Keratinocyte (primary cell): Measurements from ENCODE around the gene TMEM204. TPM values are rescaled to one million over a fixed set of nuclear protein-coding genes. Genes with fewer than 3 reads are reported as not detected.
A peak's percentile ranks its signal among the peaks of the same experiment; 100 is the strongest.

Experiments used
- DNase-seq: peaks from one replicate; pipeline ENCODE4 v3.0.0-alpha.2; 2011; ENCODE audit warnings: low read depth, missing footprints, low spot score
- FAIRE-seq: peaks from 2 replicates; lab custom pipeline; 2011; peaks lifted over from hg19 to GRCh38; lab: Jason Lieb, UNC
- H2AFZ ChIP-seq: 2 replicates; pipeline ENCODE4 v1.6.0; 2012; ENCODE audit warnings: low read length, control low read depth, inconsistent platforms; ENCODE audit not compliant: control insufficient read depth
- H3K27ac ChIP-seq: 2 replicates; pipeline ENCODE4 v1.5.1; 2011; ENCODE audit warnings: low read length; ENCODE audit not compliant: control insufficient read depth, insufficient read depth
- H3K27me3 ChIP-seq: 3 replicates; pipeline ENCODE4 v1.6.0; 2011; ENCODE audit warnings: low read length; ENCODE audit not compliant: control insufficient read depth, insufficient read depth; ENCODE audit errors: extremely low read depth
- H3K36me3 ChIP-seq, 2 experiments: 2 replicates in 1 of 2; 3 replicates in 1 of 2; pipeline ENCODE4 v1.5.1; 2011; ENCODE audit warnings: low read length in 2 of 2, mild to moderate bottlenecking in 1 of 2; ENCODE audit not compliant: control insufficient read depth in 2 of 2, insufficient read depth in 2 of 2; ENCODE audit errors: extremely low read depth in 1 of 2
- H3K4me1 ChIP-seq: 3 replicates; pipeline ENCODE4 v1.5.1; 2011; ENCODE audit warnings: low read length; ENCODE audit not compliant: control insufficient read depth, insufficient read depth; ENCODE audit errors: extremely low read depth
- H3K4me2 ChIP-seq: 3 replicates; pipeline ENCODE4 v1.6.0; 2011; ENCODE audit warnings: low read depth, low read length; ENCODE audit not compliant: control insufficient read depth, insufficient read depth; ENCODE audit errors: extremely low read depth
- H3K4me3 ChIP-seq, 3 experiments: fragments of 200-600 bp in 1 of 3; sonication (generic) in 1 of 3; 2 replicates in 2 of 3; 3 replicates in 1 of 3; pipeline ENCODE4 v1.5.1; 2011 to 2016; ENCODE audit warnings: low read length in 3 of 3, mild to moderate bottlenecking in 3 of 3, control low read depth in 2 of 3, inconsistent platforms in 1 of 3, low read depth in 1 of 3, mixed read lengths in 1 of 3, mixed run types in 1 of 3, moderate library complexity in 1 of 3; ENCODE audit not compliant: control insufficient read depth in 2 of 3, insufficient read depth in 2 of 3; ENCODE audit errors: extremely low read depth in 1 of 3
- H3K79me2 ChIP-seq: 2 replicates; pipeline ENCODE4 v1.6.0; 2012; ENCODE audit warnings: low read length; ENCODE audit not compliant: control insufficient read depth, insufficient read depth
- H3K9ac ChIP-seq: 3 replicates; pipeline ENCODE4 v1.6.0; 2011; ENCODE audit warnings: low read length; ENCODE audit not compliant: control insufficient read depth, insufficient read depth; ENCODE audit errors: extremely low read depth
- H3K9me1 ChIP-seq: 3 replicates; pipeline ENCODE4 v1.6.0; 2011; ENCODE audit warnings: low read length; ENCODE audit not compliant: control insufficient read depth, insufficient read depth; ENCODE audit errors: extremely low read depth
- H3K9me3 ChIP-seq: 2 replicates; pipeline ENCODE4 v1.5.1; 2012; ENCODE audit warnings: low read depth, low read length; ENCODE audit not compliant: control insufficient read depth
- H4K20me1 ChIP-seq: 3 replicates; pipeline ENCODE4 v1.6.0; 2011; ENCODE audit warnings: low read length; ENCODE audit not compliant: control insufficient read depth, insufficient read depth; ENCODE audit errors: extremely low read depth
- EZH2 ChIP-seq: IDR thresholded peaks from one replicate; pipeline ENCODE4 v1.6.1; 2012; ENCODE audit warnings: inconsistent platforms, mild to moderate bottlenecking, low read length, moderate library complexity
- dilution Hi-C: fragments of 300-500 bp; cut with MboI; formaldehyde crosslinking; loops from one replicate; pipeline ENCODE4 v1.7.0; 2020; ENCODE audit warnings: low sequenced_read_pairs; ENCODE audit not compliant: extremely low pct_ligation_motif_present
- polyA plus RNA-seq, 5 experiments: library from polyadenylated mRNA; depleted of rRNA in 3 of 5; stranded (reverse) in 3 of 5; stranded (forward) in 1 of 5; unstranded in 1 of 5; fragments of >200 nt; gene quantifications; 1 replicate in 1 of 5; 2 replicates in 3 of 5; 3 replicates in 1 of 5; pipeline versions ENCODE4 v1.2.1 to v1.2.3, GENCODE V29; 2011 to 2012; ENCODE audit warnings: missing spikeins in 2 of 5, low read depth in 1 of 5, low replicate concordance in 1 of 5
- TF ChIP-seq, protein P1 (sequence below), 3 experiments: IDR thresholded peaks in 1 of 3; conservative IDR thresholded peaks in 1 of 3; optimal IDR thresholded peaks in 1 of 3; 2 replicates in 2 of 3; 3 replicates in 1 of 3; pipeline versions ENCODE3 to v1.5.1; 2011; ENCODE audit warnings: low read length in 3 of 3, mild to moderate bottlenecking in 3 of 3, moderate library complexity in 2 of 3, control low read depth in 1 of 3, inconsistent platforms in 1 of 3; ENCODE audit not compliant: insufficient read depth in 2 of 3; ENCODE audit errors: extremely low read depth in 1 of 3

The TMEM204 gene
- polyA plus RNA-seq, 1 donor (not counting 4 experiments of a cell fraction or from before 2014, with no cell fraction given), result 1.0 TPM

- no peak overlapping the region for H3K4me2 ChIP-seq
- dilution Hi-C loops, result no loop called here
- peaks cover 0 to 9% of the 10 kb centered on the region in 2 experiments for H3K36me3 ChIP-seq
- no peaks in the 10 kb centered on the region for H3K27me3 ChIP-seq
- no peak for FAIRE-seq
- no peak for DNase-seq
- no peaks in the 10 kb centered on the region for H3K9me3 ChIP-seq
- H3K9ac ChIP-seq, result no peak overlapping the region
- no peaks in the 10 kb centered on the region for H3K9me1 ChIP-seq
- no peak overlapping the region for H2AFZ ChIP-seq
- TF ChIP-seq, protein P1, sequence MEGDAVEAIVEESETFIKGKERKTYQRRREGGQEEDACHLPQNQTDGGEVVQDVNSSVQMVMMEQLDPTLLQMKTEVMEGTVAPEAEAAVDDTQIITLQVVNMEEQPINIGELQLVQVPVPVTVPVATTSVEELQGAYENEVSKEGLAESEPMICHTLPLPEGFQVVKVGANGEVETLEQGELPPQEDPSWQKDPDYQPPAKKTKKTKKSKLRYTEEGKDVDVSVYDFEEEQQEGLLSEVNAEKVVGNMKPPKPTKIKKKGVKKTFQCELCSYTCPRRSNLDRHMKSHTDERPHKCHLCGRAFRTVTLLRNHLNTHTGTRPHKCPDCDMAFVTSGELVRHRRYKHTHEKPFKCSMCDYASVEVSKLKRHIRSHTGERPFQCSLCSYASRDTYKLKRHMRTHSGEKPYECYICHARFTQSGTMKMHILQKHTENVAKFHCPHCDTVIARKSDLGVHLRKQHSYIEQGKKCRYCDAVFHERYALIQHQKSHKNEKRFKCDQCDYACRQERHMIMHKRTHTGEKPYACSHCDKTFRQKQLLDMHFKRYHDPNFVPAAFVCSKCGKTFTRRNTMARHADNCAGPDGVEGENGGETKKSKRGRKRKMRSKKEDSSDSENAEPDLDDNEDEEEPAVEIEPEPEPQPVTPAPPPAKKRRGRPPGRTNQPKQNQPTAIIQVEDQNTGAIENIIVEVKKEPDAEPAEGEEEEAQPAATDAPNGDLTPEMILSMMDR (optimal IDR thresholded peaks at IDR 0.05 in 1 of 3, IDR thresholded peaks at IDR 0.05 in 1 of 3, conservative IDR thresholded peaks at IDR 0.05 in 1 of 3; ENCODE audit: extremely low read depth in 1 of 3, insufficient read depth in 2 of 3, low read length in 3 of 3), result peak in 1 of 3 experiments; percentile 52
- no peak for TF ChIP-seq EZH2
- H4K20me1 ChIP-seq, result no peaks in the 10 kb centered on the region
- no peak overlapping the region for H3K27ac ChIP-seq
- no peak overlapping the region for H3K4me3 ChIP-seq
- H3K79me2 ChIP-seq, result no peaks in the 10 kb centered on the region
- H3K4me1 ChIP-seq, result peaks cover 19% of the 10 kb centered on the region
Observed at GRCh38 chr16:1538804-1539520, 5.5 kb downstream of the TMEM204 start.

DNA sequence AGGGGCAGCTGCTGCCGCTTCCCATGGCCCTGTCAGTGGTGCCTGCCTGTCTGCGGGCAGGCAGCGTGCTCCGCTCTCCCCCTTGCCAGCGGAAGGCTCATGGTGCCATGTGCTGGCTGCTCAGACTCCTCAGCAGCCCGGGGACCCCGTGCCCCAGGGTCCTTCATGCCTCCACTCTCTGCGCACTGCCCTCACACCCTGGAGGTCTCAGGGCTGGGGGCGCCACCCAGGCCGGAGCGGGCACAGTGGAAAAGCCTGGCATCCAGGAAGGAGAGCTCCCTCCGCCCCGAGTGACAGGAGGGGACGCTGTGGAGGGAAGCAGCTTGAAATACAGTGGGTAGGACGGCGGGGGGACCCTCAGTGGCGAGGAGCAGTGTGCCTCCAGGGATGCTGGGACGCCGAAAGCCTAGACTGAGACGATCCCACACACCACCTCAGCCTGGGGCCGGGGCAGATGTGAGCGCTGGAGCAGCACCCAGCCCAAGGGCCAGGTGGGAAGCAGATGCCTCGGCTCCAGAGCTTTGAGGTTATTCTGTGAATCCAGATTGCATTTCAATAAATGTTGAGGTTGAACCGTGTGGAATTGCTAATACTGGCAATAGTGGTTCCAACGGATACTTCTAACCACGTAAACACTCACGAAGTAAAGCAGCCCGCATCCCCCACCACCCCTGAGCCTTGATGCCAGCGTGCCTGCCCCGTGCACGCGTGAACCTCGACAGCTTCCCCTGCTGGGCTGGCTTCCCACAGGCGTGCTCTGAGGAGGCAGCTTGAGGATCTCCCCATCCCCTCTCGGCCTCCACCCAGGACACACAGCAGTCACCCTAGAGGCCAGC, 6.5 kb downstream of the TMEM204 start:
- H3K4me2 ChIP-seq, result no peak overlapping the region
- H3K9me3 ChIP-seq, result no peaks in the 10 kb centered on the region
- peaks cover 20% of the 10 kb centered on the region for H3K4me1 ChIP-seq
- H3K27me3 ChIP-seq, result no peaks in the 10 kb centered on the region
- H3K36me3 ChIP-seq, result peaks cover 0 to 9% of the 10 kb centered on the region in 2 experiments
- H4K20me1 ChIP-seq, result no peaks in the 10 kb centered on the region
- H3K4me3 ChIP-seq, result no peak overlapping the region
- no peak for FAIRE-seq
- no peaks in the 10 kb centered on the region for H3K9me1 ChIP-seq
- dilution Hi-C loops, result no loop called here
- H3K9ac ChIP-seq, result no peak overlapping the region
- no peaks in the 10 kb centered on the region for H3K79me2 ChIP-seq
- no peak overlapping the region for H2AFZ ChIP-seq
- H3K27ac ChIP-seq, result no peak overlapping the region
- no peak for DNase-seq
- TF ChIP-seq, protein P1 (optimal IDR thresholded peaks at IDR 0.05 in 1 of 3, IDR thresholded peaks at IDR 0.05 in 1 of 3, conservative IDR thresholded peaks at IDR 0.05 in 1 of 3; ENCODE audit: extremely low read depth in 1 of 3, insufficient read depth in 2 of 3, low read length in 3 of 3), result no peak
- TF ChIP-seq EZH2, result no peak
